PFSK-1 (cell line): Measurements from ENCODE around the gene SEMA6A.

Experiments
- FOXP2 ChIP-seq: optimal IDR thresholded peaks from 2 replicates; pipeline ENCODE3; 2011; ENCODE audit warnings: borderline replicate concordance, control low read depth, inconsistent platforms; ENCODE audit not compliant: insufficient read depth; ENCODE audit errors: extremely low read length, extremely low read depth
- POLR2AphosphoS5 ChIP-seq: IDR thresholded peaks from 2 replicates; pipeline ENCODE4 v1.6.1; 2012; ENCODE audit warnings: low read depth, mild to moderate bottlenecking, control low read depth, low read length, moderate library complexity
- REST ChIP-seq, 2 experiments: IDR thresholded peaks; 2 replicates each; pipeline versions ENCODE4 v1.6.1 to v1.8.0; 2011 to 2012; ENCODE audit warnings: low read depth in 2 of 2, low read length in 2 of 2, control low read depth in 1 of 2, inconsistent platforms in 1 of 2, mild to moderate bottlenecking in 1 of 2, moderate library complexity in 1 of 2; ENCODE audit not compliant: insufficient read depth in 1 of 2
- SIN3A ChIP-seq: IDR thresholded peaks from 2 replicates; pipeline ENCODE4 v1.6.1; 2012; ENCODE audit warnings: mild to moderate bottlenecking, low read length, moderate library complexity, borderline replicate concordance; ENCODE audit not compliant: insufficient read depth
- TAF1 ChIP-seq: IDR thresholded peaks from 2 replicates; pipeline ENCODE4 v1.6.1; 2012; ENCODE audit warnings: low read length, control low read depth, borderline replicate concordance; ENCODE audit not compliant: insufficient read depth

The SEMA6A gene

GRCh38 chr5:116520771-116521170 lies 53.9 kb downstream of the SEMA6A start:
- TF ChIP-seq SIN3A (no peak), POLR2AphosphoS5 (no peak), FOXP2 (no peak), TAF1 (no peak), REST (IDR thresholded peaks at IDR 0.05; ENCODE audit: insufficient read depth in 1 of 2, low read depth in 2 of 2, low read length in 2 of 2) (no peak)

DNA sequence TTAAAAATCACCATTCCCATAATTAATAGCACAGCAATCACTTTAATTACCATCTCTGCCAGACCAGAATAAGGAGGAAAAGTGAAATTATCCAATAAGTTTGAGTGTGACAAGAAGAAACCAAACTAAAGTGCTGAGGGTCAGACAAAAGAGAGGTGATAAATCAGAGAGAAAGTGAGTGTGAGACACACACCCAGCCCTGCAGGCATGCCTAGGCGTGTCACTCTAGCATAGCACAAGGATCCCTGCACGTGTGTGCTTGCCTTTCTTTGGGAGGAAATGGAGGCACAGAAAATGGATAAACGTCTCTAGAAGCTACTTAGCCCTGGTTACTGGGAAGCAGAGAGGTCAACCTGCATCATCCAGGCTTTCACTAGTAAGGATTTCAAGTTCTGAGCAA lies 56.2 kb downstream of the SEMA6A start:
- TF ChIP-seq REST (IDR thresholded peaks at IDR 0.05; ENCODE audit: insufficient read depth in 1 of 2, low read depth in 2 of 2, low read length in 2 of 2), result no peak
- no peak for TF ChIP-seq POLR2AphosphoS5
- no peak for TF ChIP-seq TAF1
- TF ChIP-seq SIN3A, result no peak
- no peak for TF ChIP-seq FOXP2

GRCh38 chr5:116517488-116517887 lies 57.1 kb downstream of the SEMA6A start:
- no peak for TF ChIP-seq TAF1
- no peak for TF ChIP-seq POLR2AphosphoS5
- TF ChIP-seq FOXP2, result no peak
- TF ChIP-seq REST (IDR thresholded peaks at IDR 0.05; ENCODE audit: insufficient read depth in 1 of 2, low read depth in 2 of 2, low read length in 2 of 2), result no peak
- TF ChIP-seq SIN3A, result no peak

DNA sequence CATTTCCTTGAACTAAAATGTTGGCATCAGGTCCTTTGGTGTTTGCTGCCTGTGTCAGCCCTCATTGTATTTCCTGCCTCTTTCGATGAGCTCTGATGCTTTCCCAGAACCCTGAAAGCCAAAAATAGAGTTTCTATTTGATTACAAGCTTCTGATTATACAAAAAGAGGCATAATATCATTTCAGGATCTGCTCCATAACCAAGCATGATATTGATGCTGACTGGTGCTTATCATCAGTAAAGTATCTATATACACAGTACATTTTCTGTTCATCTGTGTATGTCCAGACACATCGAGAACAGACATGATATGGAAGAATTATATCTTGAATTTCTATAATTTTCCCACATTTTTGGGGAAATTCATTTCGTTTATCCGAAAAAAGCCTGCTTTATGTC lies 58.6 kb downstream of the SEMA6A start:
- TF ChIP-seq TAF1, result no peak
- no peak for TF ChIP-seq SIN3A
- no peak for TF ChIP-seq FOXP2
- TF ChIP-seq REST (IDR thresholded peaks at IDR 0.05; ENCODE audit: insufficient read depth in 1 of 2, low read depth in 2 of 2, low read length in 2 of 2), result no peak
- no peak for TF ChIP-seq POLR2AphosphoS5

- TF ChIP-seq TAF1, result no peak
- no peak for TF ChIP-seq POLR2AphosphoS5
- TF ChIP-seq REST (IDR thresholded peaks at IDR 0.05; ENCODE audit: insufficient read depth in 1 of 2, low read depth in 2 of 2, low read length in 2 of 2), result no peak
- TF ChIP-seq FOXP2, result no peak
- TF ChIP-seq SIN3A, result no peak
These were observed 60.1 kb downstream of the SEMA6A start for GRCh38 chr5:116514421-116514970.
